Measurements from ENCODE around the gene OTUD6A. TPM values are rescaled to one million over a fixed set of nuclear protein-coding genes. Genes with fewer than 3 reads are reported as not detected.

OTUD6A gene
- total RNA-seq, 4 donors from 2014 or later: not detected

DNA sequence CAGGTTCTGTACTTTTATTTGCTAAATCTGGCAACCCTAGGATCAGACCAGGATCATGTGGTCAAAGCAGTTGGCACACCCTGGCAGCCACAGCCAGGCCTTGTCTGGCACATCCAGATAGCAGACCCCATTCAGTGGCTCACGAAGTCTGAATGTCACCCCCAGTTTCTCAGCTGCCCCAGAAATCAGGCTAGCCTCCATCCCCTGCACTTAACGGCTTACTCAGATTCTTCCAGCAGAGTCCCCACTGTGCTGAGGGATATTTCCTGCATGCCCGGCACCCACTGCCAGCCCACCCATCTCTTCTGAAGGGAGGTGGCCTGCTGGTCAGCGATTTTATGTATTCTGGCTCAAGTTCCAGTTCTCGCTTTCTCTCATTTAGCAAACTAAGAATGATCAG, 7.9 kb upstream of the OTUD6A start:
- Histone ChIP-seq H3K4me3 (no peak overlapping the region), H3K36me3 (no peaks in the 10 kb centered on the region), H3K4me1 (no peaks in the 10 kb centered on the region), H3K27ac (no peak overlapping the region), H3K27me3 (no peaks in the 10 kb centered on the region), H3K9me3 (no peaks in the 10 kb centered on the region)
- TF ChIP-seq, protein P1, sequence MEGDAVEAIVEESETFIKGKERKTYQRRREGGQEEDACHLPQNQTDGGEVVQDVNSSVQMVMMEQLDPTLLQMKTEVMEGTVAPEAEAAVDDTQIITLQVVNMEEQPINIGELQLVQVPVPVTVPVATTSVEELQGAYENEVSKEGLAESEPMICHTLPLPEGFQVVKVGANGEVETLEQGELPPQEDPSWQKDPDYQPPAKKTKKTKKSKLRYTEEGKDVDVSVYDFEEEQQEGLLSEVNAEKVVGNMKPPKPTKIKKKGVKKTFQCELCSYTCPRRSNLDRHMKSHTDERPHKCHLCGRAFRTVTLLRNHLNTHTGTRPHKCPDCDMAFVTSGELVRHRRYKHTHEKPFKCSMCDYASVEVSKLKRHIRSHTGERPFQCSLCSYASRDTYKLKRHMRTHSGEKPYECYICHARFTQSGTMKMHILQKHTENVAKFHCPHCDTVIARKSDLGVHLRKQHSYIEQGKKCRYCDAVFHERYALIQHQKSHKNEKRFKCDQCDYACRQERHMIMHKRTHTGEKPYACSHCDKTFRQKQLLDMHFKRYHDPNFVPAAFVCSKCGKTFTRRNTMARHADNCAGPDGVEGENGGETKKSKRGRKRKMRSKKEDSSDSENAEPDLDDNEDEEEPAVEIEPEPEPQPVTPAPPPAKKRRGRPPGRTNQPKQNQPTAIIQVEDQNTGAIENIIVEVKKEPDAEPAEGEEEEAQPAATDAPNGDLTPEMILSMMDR (IDR thresholded peaks at IDR 0.05): no peak
- no peak for TF ChIP-seq POLR2A (IDR thresholded peaks at IDR 0.05)
- DNase-seq: no peak
- intact Hi-C loops (cut with DNase I; ENCODE audit: low total_unique reads): no loop called here

DNA sequence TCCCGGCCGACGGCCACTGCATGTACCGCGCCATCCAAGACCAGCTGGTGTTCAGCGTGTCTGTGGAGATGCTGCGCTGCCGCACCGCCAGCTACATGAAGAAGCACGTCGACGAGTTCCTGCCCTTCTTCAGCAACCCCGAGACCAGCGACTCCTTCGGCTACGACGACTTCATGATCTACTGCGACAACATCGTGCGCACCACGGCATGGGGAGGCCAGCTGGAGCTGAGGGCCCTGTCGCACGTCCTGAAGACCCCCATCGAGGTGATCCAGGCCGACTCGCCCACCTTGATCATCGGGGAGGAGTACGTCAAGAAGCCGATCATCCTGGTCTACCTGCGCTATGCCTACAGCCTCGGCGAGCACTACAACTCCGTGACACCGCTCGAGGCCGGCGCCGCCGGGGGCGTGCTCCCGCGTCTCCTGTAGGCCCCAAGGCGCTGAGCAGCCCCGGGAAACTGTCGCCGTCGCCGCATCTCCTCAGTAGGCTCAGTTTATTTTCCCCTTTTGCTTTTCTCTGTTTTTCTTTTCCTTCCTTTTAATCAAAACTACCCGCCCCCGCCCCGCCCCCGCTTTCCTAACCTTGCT, 799 bp downstream of the OTUD6A start:
- peaks cover 0 to 7% of the 10 kb centered on the region in 2 donors for H3K27me3 ChIP-seq
- no peaks in the 10 kb centered on the region for H3K36me3 ChIP-seq
- no peaks in the 10 kb centered on the region for H3K4me1 ChIP-seq
- TF ChIP-seq, protein P1 (IDR thresholded peaks at IDR 0.05): no peak
- no peak for TF ChIP-seq POLR2A (IDR thresholded peaks at IDR 0.05)
- H3K4me3 ChIP-seq: no peak overlapping the region
- no peak overlapping the region for H3K27ac ChIP-seq
- intact Hi-C loops (cut with DNase I; ENCODE audit: low total_unique reads): no loop called here
- DNase-seq: no peak
- H3K9me3 ChIP-seq: no peaks in the 10 kb centered on the region

DNA sequence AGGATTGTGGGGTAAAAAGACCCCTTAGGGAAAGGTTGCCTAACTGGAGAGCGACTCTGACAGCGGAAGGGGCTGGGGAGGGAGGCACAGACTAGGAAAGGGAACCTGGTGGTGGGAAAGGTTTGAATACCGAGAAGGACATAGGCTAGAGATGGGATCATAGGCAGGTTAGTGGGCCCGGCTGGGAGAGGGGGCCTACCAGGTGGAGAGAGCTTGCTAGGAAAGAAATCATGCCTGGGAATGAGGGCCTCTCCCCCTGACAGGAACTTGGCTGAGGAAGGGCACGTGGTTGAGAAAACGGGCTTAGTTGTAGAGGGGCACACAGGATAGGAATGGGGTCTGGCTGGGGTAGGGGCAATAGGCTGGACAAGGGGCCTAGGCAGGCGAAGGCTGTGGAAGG, 4.4 kb downstream of the OTUD6A start:
- no peaks in the 10 kb centered on the region for H3K9me3 ChIP-seq
- no peak for TF ChIP-seq POLR2A (IDR thresholded peaks at IDR 0.05)
- TF ChIP-seq, protein P1 (IDR thresholded peaks at IDR 0.05): no peak
- H3K27me3 ChIP-seq: peaks cover 0 to 7% of the 10 kb centered on the region in 2 donors
- intact Hi-C loops (cut with DNase I; ENCODE audit: low total_unique reads): no loop called here
- H3K4me3 ChIP-seq: no peak overlapping the region
- DNase-seq: no peak
- H3K4me1 ChIP-seq: no peaks in the 10 kb centered on the region
- no peak overlapping the region for H3K27ac ChIP-seq
- H3K36me3 ChIP-seq: no peaks in the 10 kb centered on the region

DNA sequence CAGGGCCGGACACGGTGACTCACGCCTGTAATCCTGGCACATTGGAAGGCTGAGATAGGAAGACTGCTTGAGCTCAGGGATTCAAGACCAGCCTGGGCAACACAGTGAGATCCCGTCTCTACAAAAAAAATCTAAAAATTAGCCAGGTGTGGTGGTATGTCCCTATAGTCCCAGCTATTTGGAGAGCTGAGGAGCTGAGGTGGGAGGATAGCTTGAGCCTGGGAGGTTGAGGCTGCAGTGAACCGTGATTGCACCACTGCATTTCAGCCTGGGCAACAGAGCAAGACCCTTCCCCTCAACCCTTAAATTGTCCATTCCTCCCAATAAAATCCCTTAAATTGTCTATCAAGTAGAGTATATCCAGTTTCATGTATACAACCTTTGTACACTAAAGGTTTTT, 17.0 kb downstream of the OTUD6A start:
- TF ChIP-seq POLR2A (IDR thresholded peaks at IDR 0.05): no peak
- TF ChIP-seq, protein P1 (IDR thresholded peaks at IDR 0.05): no peak
- H3K27me3 ChIP-seq: no peaks in the 10 kb centered on the region
- H3K27ac ChIP-seq: no peak overlapping the region
- H3K36me3 ChIP-seq: no peaks in the 10 kb centered on the region
- no peaks in the 10 kb centered on the region for H3K9me3 ChIP-seq
- H3K4me3 ChIP-seq: no peak overlapping the region
- no peak for DNase-seq
- intact Hi-C loops (cut with DNase I; ENCODE audit: low total_unique reads): no loop called here
- H3K4me1 ChIP-seq: no peaks in the 10 kb centered on the region

DNA sequence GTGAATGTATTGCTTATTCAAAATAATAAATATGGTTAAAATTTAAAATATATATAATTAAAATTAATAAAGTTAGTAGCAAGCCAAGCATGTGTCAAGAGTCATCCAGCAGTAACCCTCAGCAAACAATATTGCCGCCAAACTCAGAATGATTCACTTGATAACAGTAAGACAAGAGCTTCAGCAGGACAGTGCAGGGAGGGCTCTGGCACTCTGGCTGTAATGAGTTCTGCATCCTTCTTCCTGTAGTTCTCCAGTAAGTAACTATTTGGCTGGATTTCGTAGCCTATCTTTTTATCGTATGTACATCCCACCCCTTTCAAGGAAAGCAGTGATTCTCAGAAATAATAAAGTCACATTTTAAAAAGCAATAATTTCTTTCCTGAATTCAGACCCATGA, 17.6 kb downstream of the OTUD6A start:
- Histone ChIP-seq H3K4me3 (no peak overlapping the region), H3K27me3 (no peaks in the 10 kb centered on the region), H3K9me3 (no peaks in the 10 kb centered on the region), H3K4me1 (no peaks in the 10 kb centered on the region), H3K36me3 (no peaks in the 10 kb centered on the region), H3K27ac (no peak overlapping the region)
- intact Hi-C loops (cut with DNase I; ENCODE audit: low total_unique reads): no loop called here
- DNase-seq: no peak
- no peak for TF ChIP-seq POLR2A (IDR thresholded peaks at IDR 0.05)
- TF ChIP-seq, protein P1 (IDR thresholded peaks at IDR 0.05): no peak

Measured in uterus (tissue), 4 donors.